Inferior parietal cortex (tissue), 1 donor: Measurements from ENCODE around the gene GTF2F2.
"Not testable (repeated sequence)": the region's sequence is repeated elsewhere in the genome, so short reads cannot be mapped to it uniquely, and the experiment has no call there.

Source experiments
- DNase-seq: peaks from one replicate; pipeline ENCODE4 v3.0.0-alpha.2; 2016; ENCODE audit errors: extremely low spot score

The GTF2F2 gene

GRCh38 chr13:45209229-45209628 lies 88.9 kb downstream of the GTF2F2 start:
- DNase-seq: no peak

DNA sequence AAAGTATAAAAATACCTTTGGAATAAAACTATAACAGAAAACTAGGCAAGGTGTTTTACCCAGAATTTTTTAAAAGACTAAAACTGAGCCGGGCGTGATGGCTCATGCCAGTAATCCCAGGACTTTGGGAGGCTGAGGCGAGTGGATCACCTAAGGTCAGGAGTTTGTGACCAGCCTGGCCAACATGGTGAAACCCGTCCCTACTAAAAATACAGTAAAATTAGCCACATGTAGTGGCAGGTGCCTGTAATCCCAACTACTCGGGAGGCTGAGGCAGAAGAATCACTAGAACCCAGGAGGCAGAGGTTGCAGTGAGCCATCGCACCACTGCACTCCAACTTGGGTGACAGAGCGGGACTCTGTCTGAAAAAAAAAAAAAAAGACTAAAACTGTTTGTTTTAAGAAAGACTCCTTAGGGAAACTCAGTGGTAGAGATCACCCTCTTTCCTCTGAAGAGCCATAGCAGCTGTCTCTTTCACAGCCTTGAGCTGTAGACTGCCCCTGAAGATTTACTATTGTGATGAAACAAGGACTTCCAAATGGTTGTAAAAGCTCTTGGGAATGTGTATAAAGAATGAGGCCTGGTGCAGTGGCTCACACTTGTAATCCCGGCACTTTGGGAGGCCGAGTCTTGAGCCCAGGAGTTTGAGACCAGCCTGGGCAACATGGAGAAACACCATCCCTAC lies 95.2 kb downstream of the GTF2F2 start:
- no peak for DNase-seq

DNA sequence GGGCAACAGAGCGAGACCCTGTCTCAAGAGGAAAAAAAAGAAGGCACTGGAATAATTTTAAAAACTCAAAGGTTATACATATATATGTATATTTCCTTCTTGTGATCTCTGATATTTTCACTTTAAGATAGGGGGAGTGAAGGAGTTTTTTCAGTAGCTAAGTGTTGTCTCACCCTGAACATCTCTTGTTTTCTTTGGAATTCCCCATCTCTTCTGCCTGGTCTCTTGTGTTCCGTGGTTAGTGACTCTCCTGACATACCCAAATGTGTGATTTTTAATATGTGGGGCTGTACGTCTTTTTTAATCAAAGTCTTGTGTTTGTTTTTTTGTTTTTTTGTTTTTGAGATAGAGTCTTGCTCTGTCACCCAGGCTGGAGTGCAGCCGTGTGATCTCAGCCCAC lies 95.9 kb downstream of the GTF2F2 start:
- DNase-seq: no peak

GRCh38 chr13:45218689-45219088 lies 98.4 kb downstream of the GTF2F2 start:
- DNase-seq: no peak

GRCh38 chr13:45219123-45219891 lies 99.0 kb downstream of the GTF2F2 start:
- no peak for DNase-seq

GRCh38 chr13:45219938-45220375 lies 99.6 kb downstream of the GTF2F2 start:
- no peak for DNase-seq

DNA sequence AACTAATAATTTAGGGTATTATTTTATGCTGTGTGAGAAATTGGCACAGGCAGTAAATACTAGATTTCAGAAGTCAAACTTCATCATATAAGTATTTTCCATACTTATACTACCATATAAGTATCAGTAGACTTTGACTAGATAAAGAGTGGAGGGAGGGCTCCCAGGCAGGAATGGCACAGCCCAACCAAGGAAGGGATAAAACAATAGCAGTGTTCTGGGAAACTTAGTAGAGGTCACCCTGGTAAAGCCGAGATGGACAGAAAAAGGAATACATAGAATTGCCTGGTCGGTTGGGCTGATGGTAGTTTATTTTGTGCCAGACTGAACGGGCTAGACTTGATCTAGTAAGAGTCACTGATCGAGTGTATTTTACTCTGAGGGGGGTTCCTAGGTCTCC lies 100.1 kb downstream of the GTF2F2 start:
- no peak for DNase-seq

DNA sequence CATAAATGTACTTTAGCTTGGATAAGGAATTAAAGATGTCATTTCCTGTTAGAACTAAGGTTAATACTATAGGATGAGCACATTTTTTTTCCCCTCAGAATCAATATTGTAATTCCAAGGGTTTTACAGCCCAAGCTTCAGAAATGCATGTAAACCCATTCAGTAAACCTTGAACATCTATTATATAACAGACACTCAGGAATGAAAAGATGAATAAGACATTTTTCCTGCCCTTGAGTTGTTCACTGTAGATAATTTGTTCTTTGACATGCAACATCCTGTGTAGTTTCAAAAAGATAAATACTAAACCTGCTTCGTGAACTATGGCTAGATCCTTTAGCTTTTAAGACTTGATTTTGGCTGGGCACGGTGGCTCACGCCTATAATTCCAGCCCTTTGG lies 102.2 kb downstream of the GTF2F2 start:
- no peak for DNase-seq

DNA sequence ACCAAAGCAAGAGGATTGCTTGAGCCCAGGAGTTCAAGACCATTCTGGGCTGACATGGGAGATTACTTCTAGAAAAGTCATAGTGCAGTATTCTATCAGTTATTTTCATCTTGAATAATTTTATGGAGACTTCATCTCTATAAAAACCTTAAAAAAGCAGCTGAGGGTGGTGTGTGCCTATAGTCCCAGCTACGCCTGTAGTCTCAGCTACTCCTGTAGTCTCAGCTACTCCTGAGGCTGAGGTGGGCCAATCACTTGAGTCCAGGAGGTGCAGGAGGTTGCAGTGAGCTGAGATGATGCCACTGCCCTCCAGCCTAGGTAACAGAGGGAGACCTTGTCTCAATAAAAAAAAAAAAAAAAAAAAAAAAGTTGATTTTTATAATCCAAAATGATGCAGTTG lies 102.6 kb downstream of the GTF2F2 start:
- no peak for DNase-seq

GRCh38 chr13:45224176-45224575 lies 103.9 kb downstream of the GTF2F2 start:
- no peak for DNase-seq

GRCh38 chr13:45225370-45225769 lies 105.1 kb downstream of the GTF2F2 start:
- DNase-seq: no peak

DNA sequence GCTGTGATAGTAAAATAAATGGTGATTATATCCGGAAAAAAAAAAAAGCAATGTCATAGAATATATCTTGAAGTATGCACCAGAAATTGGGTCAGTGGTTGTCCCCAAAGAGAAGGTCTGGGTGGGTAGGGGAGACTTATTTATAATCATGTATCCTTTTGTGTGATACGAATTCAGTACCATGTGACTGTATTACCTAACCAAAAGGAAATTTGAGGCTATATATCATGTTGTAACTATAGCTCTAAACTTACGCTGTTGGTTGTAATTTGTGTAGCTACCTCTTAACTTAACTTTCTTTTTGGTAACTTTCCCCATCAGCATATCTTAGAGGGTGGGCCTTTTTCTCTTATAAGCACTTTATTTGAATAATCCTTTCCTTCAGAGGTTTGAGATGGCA lies 105.7 kb downstream of the GTF2F2 start:
- no peak for DNase-seq

GRCh38 chr13:45228002-45228401 lies 107.7 kb downstream of the GTF2F2 start:
- no peak for DNase-seq

DNA sequence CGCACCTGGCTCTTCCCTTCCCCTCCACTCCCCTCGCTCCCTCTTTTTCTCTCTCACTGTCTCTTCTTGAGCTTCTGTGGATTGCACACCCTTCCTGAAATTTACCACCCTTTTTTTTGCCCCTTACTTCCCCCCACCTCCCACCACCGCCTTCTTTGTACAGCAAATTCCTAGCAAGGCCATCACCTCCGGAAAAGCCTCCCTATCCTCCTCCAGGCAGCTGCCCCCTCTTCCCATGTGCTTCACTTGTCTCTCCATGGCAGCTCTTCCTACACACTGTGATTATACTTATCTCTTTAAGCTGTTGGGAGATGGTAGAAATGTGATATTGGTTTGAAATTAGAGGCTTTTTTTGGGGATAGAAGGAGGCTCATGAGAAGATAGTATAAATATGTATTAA lies 108.9 kb downstream of the GTF2F2 start:
- DNase-seq: no peak

DNA sequence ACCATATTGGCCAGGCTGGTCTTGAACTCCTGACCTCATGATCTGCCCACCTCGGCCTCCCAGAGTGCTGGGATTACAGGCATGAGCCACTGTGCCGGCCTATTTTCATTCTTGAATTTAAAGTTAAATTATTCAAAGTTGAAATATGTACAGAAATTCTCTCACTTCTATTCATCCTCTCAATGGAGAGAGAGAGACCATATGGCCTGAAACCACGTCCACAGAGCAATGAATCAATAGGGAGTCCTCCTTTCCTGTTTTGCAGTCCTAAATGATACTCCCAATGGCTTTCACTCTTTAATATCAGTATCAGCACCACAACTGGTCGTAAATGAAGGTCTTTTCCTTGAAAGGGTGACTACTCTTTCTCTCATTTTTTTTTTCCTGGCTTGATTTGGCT lies 111.0 kb downstream of the GTF2F2 start:
- no peak for DNase-seq

DNA sequence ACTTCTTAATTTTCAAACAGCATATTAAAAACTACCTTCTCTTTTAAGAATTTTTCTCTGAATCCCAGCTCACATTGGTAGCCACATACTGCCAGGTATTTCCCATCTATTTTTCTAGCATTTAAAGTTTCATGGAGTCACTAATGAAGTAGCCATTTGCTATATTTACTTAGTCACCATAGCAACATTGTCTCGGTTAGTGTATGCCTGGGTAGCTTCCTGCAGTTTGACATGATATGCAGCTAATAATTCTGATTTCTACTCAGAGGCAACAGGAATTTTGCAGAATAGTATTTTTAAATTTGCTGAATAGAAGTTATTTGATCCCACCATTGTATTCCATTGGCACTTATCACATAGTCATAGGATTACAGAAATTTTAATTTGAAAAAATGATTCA lies 111.4 kb downstream of the GTF2F2 start:
- no peak for DNase-seq

DNA sequence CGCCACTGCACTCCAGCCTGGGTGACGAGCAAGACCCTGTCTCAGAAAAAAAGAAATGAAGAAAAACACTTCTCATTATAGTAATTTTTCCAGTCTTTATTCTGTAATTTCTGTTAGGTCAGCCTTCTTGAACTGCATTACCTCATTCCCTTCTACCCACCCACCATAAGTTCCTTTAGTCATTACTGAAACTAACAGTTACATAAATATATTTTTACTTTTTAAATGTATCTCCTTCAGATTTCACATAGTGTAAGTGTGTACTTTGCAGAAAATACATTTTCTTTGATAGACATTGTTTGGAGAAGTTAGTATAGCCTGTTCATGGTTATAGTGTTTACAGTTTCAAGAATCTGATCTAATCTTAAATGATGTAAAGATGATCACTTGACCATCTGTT lies 112.3 kb downstream of the GTF2F2 start:
- no peak for DNase-seq

DNA sequence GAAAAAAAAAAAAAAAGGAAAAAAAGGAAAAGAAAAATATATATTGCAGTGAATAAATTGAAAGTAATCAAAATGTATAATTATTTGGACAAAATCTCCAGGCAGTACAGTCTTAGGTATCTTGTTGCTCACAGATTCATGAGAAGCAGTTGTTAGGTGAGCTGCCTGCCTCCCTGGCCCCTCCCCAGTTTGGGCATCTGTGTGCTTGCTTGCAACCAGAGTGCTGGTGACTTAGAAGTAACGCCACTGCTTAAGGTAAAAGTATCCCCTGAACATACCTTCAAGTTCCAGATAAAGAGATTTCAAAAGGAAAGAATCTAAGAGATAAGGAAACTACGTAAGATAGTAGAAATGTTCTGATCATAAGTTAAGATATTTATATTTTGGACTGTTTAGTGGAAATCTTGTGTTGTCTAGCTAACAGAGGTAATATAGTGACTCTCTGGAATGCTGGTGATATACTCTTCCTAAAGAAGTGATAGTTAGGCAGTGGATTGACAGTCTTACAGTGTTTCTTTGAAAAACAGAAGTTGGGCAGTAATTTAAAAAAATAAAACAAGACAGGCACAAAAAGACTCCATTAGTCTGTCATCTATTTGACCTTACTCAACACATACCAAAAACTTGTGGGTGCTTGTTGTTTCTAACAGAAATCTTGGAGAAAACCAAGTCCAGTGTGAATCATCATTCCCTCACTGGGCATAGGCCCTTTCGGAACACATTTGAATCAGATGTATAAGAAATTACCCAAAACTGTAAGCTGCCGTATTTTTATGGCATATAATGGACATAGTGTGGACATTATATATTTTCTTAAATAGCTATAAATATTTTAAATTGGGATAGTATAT lies 118.9 kb downstream of the GTF2F2 start:
- no peak for DNase-seq

GRCh38 chr13:45240143-45240542 lies 119.8 kb downstream of the GTF2F2 start:
- no peak for DNase-seq

GRCh38 chr13:45242070-45242469 lies 121.8 kb downstream of the GTF2F2 start:
- no peak for DNase-seq

DNA sequence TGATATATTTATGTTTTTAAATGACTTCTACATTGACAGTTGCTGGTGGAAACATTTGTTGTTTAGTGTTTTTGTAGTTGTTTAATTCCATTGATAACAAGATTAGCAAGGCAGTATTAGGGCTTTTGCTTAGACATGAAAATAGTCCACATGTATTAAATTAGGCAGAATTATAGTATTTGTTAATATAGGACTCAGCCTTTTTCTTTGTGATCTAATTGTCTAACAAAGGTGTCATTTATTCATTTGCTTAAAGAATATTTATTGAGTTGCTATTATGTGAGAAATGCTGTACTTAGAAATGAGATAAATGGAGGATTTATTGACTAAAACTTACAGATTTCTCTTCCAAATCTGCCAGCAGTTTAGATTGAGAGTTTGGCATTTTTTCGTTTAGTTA lies 122.2 kb downstream of the GTF2F2 start:
- DNase-seq: no peak

GRCh38 chr13:45243077-45243476 lies 122.8 kb downstream of the GTF2F2 start:
- DNase-seq: no peak

- DNase-seq: not testable (repeated sequence)
These were observed 124.4 kb downstream of the GTF2F2 start for GRCh38 chr13:45244736-45245135.
